HepG2 (cell line): ENCODE data around the gene MGARP. TPM values are rescaled to one million over a fixed set of nuclear protein-coding genes. Genes with fewer than 3 reads are reported as not detected.

Experiments
- ADNP ChIP-seq: sonication (generic); formaldehyde crosslinking; IDR thresholded peaks from 2 replicates; pipeline ENCODE4 v1.4.0; 2020; ENCODE audit warnings: missing genetic modification reagents
- ARNTL ChIP-seq: sonication (generic); formaldehyde crosslinking; IDR thresholded peaks from 2 replicates; pipeline ENCODE4 v1.4.0; 2020; ENCODE audit warnings: mild to moderate bottlenecking, missing genetic modification reagents
- CENPT ChIP-seq: sonication (generic); formaldehyde crosslinking; IDR thresholded peaks from 2 replicates; pipeline ENCODE4 v1.8.0; 2022; ENCODE audit warnings: low read depth, mild to moderate bottlenecking, moderate library complexity, missing genetic modification reagents
- ETV5 ChIP-seq: IDR thresholded peaks from 2 replicates; pipeline ENCODE4 v1.6.1; 2018; ENCODE audit warnings: missing biosample characterization, missing genetic modification reagents, inconsistent platforms, borderline replicate concordance
- HNF4A ChIP-seq: sonication (generic); formaldehyde crosslinking; IDR thresholded peaks from 2 replicates; pipeline ENCODE4 v1.4.0; 2020; ENCODE audit warnings: missing genetic modification reagents
- NR2F1 ChIP-seq, 2 experiments: fragments of 450-650 bp in 1 of 2; formaldehyde crosslinking in 1 of 2; IDR thresholded peaks; 2 replicates each; pipeline versions ENCODE4 v1.5.0 to v1.6.1; 2016 to 2020; ENCODE audit warnings: mild to moderate bottlenecking in 1 of 2, missing compliant biosample characterization in 1 of 2, missing genetic modification reagents in 1 of 2, moderate library complexity in 1 of 2
- NR2F6 ChIP-seq, 2 experiments: IDR thresholded peaks; 2 replicates each; pipeline ENCODE4 v1.6.1; 2016; ENCODE audit warnings: antibody characterized with exemption in 1 of 2, mild to moderate bottlenecking in 1 of 2
- PAXIP1 ChIP-seq: sonication (generic); formaldehyde crosslinking; conservative IDR thresholded peaks from 2 replicates; pipeline ENCODE4 v1.4.0; 2020; ENCODE audit warnings: mild to moderate bottlenecking, missing genetic modification reagents, moderate library complexity
- RFX3 ChIP-seq: IDR thresholded peaks from 2 replicates; pipeline ENCODE4 v1.6.1; 2016; ENCODE audit warnings: missing biosample characterization, missing genetic modification reagents
- TFDP1 ChIP-seq: IDR thresholded peaks from 2 replicates; pipeline ENCODE4 v1.6.1; 2016; ENCODE audit warnings: missing compliant biosample characterization, missing genetic modification reagents, borderline replicate concordance
- ZFY ChIP-seq: sonication (generic); formaldehyde crosslinking; IDR thresholded peaks from 2 replicates; pipeline ENCODE4 v1.4.0; 2020; ENCODE audit warnings: missing genetic modification reagents
- ZNF362 ChIP-seq: sonication (generic); formaldehyde crosslinking; IDR thresholded peaks from 2 replicates; pipeline ENCODE4 v1.4.0; 2020; ENCODE audit warnings: missing genetic modification reagents, mild to moderate bottlenecking, borderline replicate concordance
- ZNF367 ChIP-seq: sonication (generic); formaldehyde crosslinking; IDR thresholded peaks from 2 replicates; pipeline ENCODE4 v1.4.0; 2020; ENCODE audit warnings: missing genetic modification reagents, borderline replicate concordance
- ZNF770 ChIP-seq: sonication (generic); formaldehyde crosslinking; IDR thresholded peaks from 2 replicates; pipeline ENCODE4 v1.5.0; 2020; ENCODE audit warnings: mild to moderate bottlenecking, missing genetic modification reagents
- ZSCAN20 ChIP-seq: sonication (generic); formaldehyde crosslinking; IDR thresholded peaks from 2 replicates; pipeline ENCODE4 v1.4.0; 2020; ENCODE audit warnings: missing genetic modification reagents, mild to moderate bottlenecking, borderline replicate concordance
- polyA plus RNA-seq, 8 experiments: library from polyadenylated mRNA; depleted of rRNA in 3 of 8; stranded (reverse) in 7 of 8; unstranded in 1 of 8; fragments of >200 nt; fragmentation: Illumina TruSeq in 4 of 8; extraction: Trizol in 4 of 8; gene quantifications; 2 replicates each; pipeline versions ENCODE4 v1.2.1 to v1.2.3, GENCODE V29; 2011 to 2016; ENCODE audit warnings: low read depth in 4 of 8, missing spikeins in 1 of 8, mixed read lengths in 1 of 8; ENCODE audit not compliant: insufficient read depth in 1 of 8
- total RNA-seq, 5 experiments: library from RNA; depleted of rRNA; stranded (reverse); fragments of >200 nt; fragmentation: Illumina TruSeq; extraction: Trizol; gene quantifications; 2 replicates each; pipeline ENCODE4 v1.2.3, GENCODE V29; 2016; ENCODE audit warnings: low read depth in 1 of 5
- TF ChIP-seq, protein P1 (sequence below): sonication (generic); formaldehyde crosslinking; IDR thresholded peaks from 2 replicates; pipeline ENCODE4 v1.4.0; 2020; ENCODE audit warnings: mild to moderate bottlenecking, missing genetic modification reagents, borderline replicate concordance

The MGARP gene
- total and polyA plus RNA-seq, 2 of the 13 experiments (the other 11 are each of a cell fraction or from before 2014, with no cell fraction given): 0.11 to 0.13 TPM

- TF ChIP-seq HNF4A (CRISPR knock-in tag): peak; percentile 23; the same call in 1 of the 2 replicates
- no peak for TF ChIP-seq ZNF362
- TF ChIP-seq PAXIP1: peak; percentile 64
- TF ChIP-seq ARNTL (CRISPR knock-in tag): peak; percentile 95
- no peak for TF ChIP-seq CENPT
- no peak for TF ChIP-seq ZFY (CRISPR knock-in tag)
- TF ChIP-seq NR2F6 (IDR thresholded peaks at IDR 0.05): peak; percentile 59
- peak; percentile 75 for TF ChIP-seq NR2F6 (CRISPR knock-in tag; IDR thresholded peaks at IDR 0.05)
- 0 out of 2 replicates have a peak, but pooled peaks have one; percentile 33 for TF ChIP-seq ZSCAN20 (CRISPR knock-in tag)
- peak; percentile 32; the same call in 1 of the 2 replicates for TF ChIP-seq ZNF770 (CRISPR knock-in tag)
- TF ChIP-seq NR2F1 (CRISPR knock-in tag; IDR thresholded peaks at IDR 0.05): peak in 1 of 2 experiments; percentile 61; a peak in 3 of 4 replicates
- peak; percentile 37; the same call in 1 of the 2 replicates for TF ChIP-seq ETV5 (CRISPR knock-in tag)
- TF ChIP-seq ADNP (CRISPR knock-in tag): no peak
- TF ChIP-seq TFDP1: 0 out of 2 replicates have a peak, but pooled peaks have one; percentile 25
- TF ChIP-seq RFX3 (CRISPR knock-in tag): no peak
- TF ChIP-seq ZNF367 (CRISPR knock-in tag): no peak
- TF ChIP-seq, protein P1, sequence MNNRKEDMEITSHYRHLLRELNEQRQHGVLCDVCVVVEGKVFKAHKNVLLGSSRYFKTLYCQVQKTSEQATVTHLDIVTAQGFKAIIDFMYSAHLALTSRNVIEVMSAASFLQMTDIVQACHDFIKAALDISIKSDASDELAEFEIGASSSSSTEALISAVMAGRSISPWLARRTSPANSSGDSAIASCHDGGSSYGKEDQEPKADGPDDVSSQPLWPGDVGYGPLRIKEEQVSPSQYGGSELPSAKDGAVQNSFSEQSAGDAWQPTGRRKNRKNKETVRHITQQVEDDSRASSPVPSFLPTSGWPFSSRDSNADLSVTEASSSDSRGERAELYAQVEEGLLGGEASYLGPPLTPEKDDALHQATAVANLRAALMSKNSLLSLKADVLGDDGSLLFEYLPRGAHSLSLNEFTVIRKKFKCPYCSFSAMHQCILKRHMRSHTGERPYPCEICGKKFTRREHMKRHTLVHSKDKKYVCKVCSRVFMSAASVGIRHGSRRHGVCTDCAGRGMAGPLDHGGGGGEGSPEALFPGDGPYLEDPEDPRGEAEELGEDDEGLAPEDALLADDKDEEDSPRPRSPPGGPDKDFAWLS (CRISPR knock-in tag): no peak
Measured at GRCh38 chr4:139266583-139267257, 13.3 kb downstream of the MGARP start (continued).
